Activated CD4-positive, alpha-beta memory T cell treated with anti-CD3 and anti-CD28 coated beads for 36 hours (primary cell): Measurements from ENCODE around the gene RAPGEFL1. TPM values are rescaled to one million over a fixed set of nuclear protein-coding genes. Genes with fewer than 3 reads are reported as not detected.
"Not testable (repeated sequence)": the region's sequence is repeated elsewhere in the genome, so short reads cannot be mapped to it uniquely, and the experiment has no call there.

ENCODE experiments used
- CTCF ChIA-PET: fragments of 350-600 bp; sonication (Branson Sonifier 250); formaldehyde crosslinking; loops from one replicate; lab custom pipeline; 2021; ENCODE audit warnings: antibody characterized with exemption, inconsistent platforms; lab: Charles Lee
- POLR2A ChIA-PET: fragments of 350-600 bp; sonication (Branson Sonifier 250); formaldehyde crosslinking; loops from one replicate; lab custom pipeline; 2021; ENCODE audit warnings: antibody characterized with exemption; lab: Charles Lee
- DNase-seq: peaks from one replicate; pipeline ENCODE4 v3.0.0-alpha.2; 2020
- H3K27ac Mint-ChIP-seq: one replicate; pipeline ENCODE4 v1.8.0; 2021; ENCODE audit warnings: mixed read lengths
- H3K27me3 Mint-ChIP-seq: one replicate; pipeline ENCODE4 v1.8.0; 2021; ENCODE audit warnings: mixed read lengths
- H3K36me3 Mint-ChIP-seq: one replicate; pipeline ENCODE4 v1.8.0; 2021; ENCODE audit warnings: mixed read lengths
- H3K4me1 Mint-ChIP-seq: one replicate; pipeline ENCODE4 v1.8.0; 2021; ENCODE audit warnings: low read depth, mixed read lengths
- H3K4me3 Mint-ChIP-seq: one replicate; pipeline ENCODE4 v1.8.0; 2021; ENCODE audit warnings: mild to moderate bottlenecking, mixed read lengths
- H3K9me3 Mint-ChIP-seq: one replicate; pipeline ENCODE4 v1.8.0; 2021; ENCODE audit warnings: mixed read lengths
- intact Hi-C: fragments of 100-400 bp; cut with micrococcal nuclease; formaldehyde crosslinking; loops from one replicate; pipeline ENCODE4 v1.15.1; 2023
- total RNA-seq, 2 experiments: library from RNA; stranded (reverse); gene quantifications; one replicate each; pipeline ENCODE4 v1.2.3, GENCODE V29; 2021

Gene RAPGEFL1
- total RNA-seq, 2 experiments from 2014 or later = 4.9 to 6.1 TPM

- H3K4me1 Mint-ChIP-seq, intact Hi-C loops, POLR2A ChIA-PET, H3K9me3 Mint-ChIP-seq, H3K4me3 Mint-ChIP-seq, CTCF ChIA-PET, DNase-seq, H3K27me3 Mint-ChIP-seq, H3K27ac Mint-ChIP-seq, H3K36me3 Mint-ChIP-seq: not testable (repeated sequence)
Measured at GRCh38 chr17:40213914-40214313, 36.6 kb downstream of the RAPGEFL1 start.

- Mint-ChIP-seq H3K27me3 (no peaks in the 10 kb centered on the region), H3K4me3 (peak overlapping the region; percentile 86), H3K27ac (peak overlapping the region; percentile 92), H3K9me3 (no peaks in the 10 kb centered on the region), H3K4me1 (peaks cover 23% of the 10 kb centered on the region), H3K36me3 (no peaks in the 10 kb centered on the region)
- POLR2A ChIA-PET = interaction anchor here (0.8 to 2.5 kb wide), 14 partner anchors 12 to 343 kb away, joined by 3 to 13 read pairs (median 5); partner anchors contain the start of genes CDC6 and MED24
- DNase-seq = no peak
- intact Hi-C loops = loop anchor here (2.0 kb wide), 1 partner anchor 77 kb away; the partner anchor contains the start of gene CASC3
- CTCF ChIA-PET = interaction anchor here (0.6 to 4.0 kb wide), 16 partner anchors 8 to 659 kb away, joined by 3 to 35 read pairs (median 4); no protein-coding TSS in a partner anchor
Measured at GRCh38 chr17:40218006-40218739, 40.9 kb downstream of the RAPGEFL1 start.

GRCh38 chr17:40218740-40219593 is 41.7 kb downstream of the RAPGEFL1 start, which contains the start of gene WIPF2:
Gene WIPF2, plus strand, starts transcription at chr17:40219304. Its CDS starts 37,156 bp downstream, at chr17:40256460.
- ChIA-PET CTCF (interaction anchor here (0.8 to 4.0 kb wide), 15 partner anchors 9 to 341 kb away, joined by 3 to 35 read pairs (median 5); no protein-coding TSS in a partner anchor), POLR2A (interaction anchor here (0.6 to 2.5 kb wide), 17 partner anchors 11 to 519 kb away, joined by 3 to 13 read pairs (median 4); partner anchors contain the start of genes CDC6, ERBB2 and MED24)
- intact Hi-C loops = loop anchor here (1.0 to 2.0 kb wide), 2 partner anchors 68 to 78 kb away; partner anchors contain the start of genes CASC3 and CDC6
- Mint-ChIP-seq H3K27ac (peak within 1 kb of the TSS; percentile 92), H3K36me3 (peaks cover 2% of the 10 kb centered on the region), H3K27me3 (no peaks in the 10 kb centered on the region), H3K9me3 (no peaks in the 10 kb centered on the region), H3K4me3 (peak within 1 kb of the TSS; percentile 86), H3K4me1 (peaks cover 27% of the 10 kb centered on the region)
- peak; percentile 99 for DNase-seq

- POLR2A ChIA-PET = interaction anchor here (0.6 to 2.5 kb wide), 12 partner anchors 10 to 520 kb away, joined by 3 to 13 read pairs (median 4); partner anchors contain the start of genes CDC6, ERBB2 and MED24
- H3K36me3 Mint-ChIP-seq = peaks cover 2% of the 10 kb centered on the region
Measured at GRCh38 chr17:40219594-40220338, 42.5 kb downstream of the RAPGEFL1 start.

GRCh38 chr17:40224718-40225550 is 47.7 kb downstream of the RAPGEFL1 start:
- H3K27ac Mint-ChIP-seq = no peak overlapping the region
- H3K36me3 Mint-ChIP-seq = peaks cover 8% of the 10 kb centered on the region
- H3K27me3 Mint-ChIP-seq = no peaks in the 10 kb centered on the region
- no peaks in the 10 kb centered on the region for H3K9me3 Mint-ChIP-seq
- DNase-seq = no peak
- no peak overlapping the region for H3K4me3 Mint-ChIP-seq
- H3K4me1 Mint-ChIP-seq = peaks cover 29% of the 10 kb centered on the region
- ChIA-PET CTCF (no interaction called here), POLR2A (no interaction called here)
- intact Hi-C loops = no loop called here

More at GRCh38 chr17:40219594-40220338, 42.5 kb downstream of the RAPGEFL1 start:
- CTCF ChIA-PET = interaction anchor here (1.3 to 4.0 kb wide), 9 partner anchors 10 to 143 kb away, joined by 3 to 35 read pairs (median 11); no protein-coding TSS in a partner anchor
- intact Hi-C loops = loop anchor here (1.0 to 2.0 kb wide), 2 partner anchors 68 to 79 kb away; partner anchors contain the start of genes CASC3 and CDC6
- no peaks in the 10 kb centered on the region for H3K9me3 Mint-ChIP-seq
- peaks cover 31% of the 10 kb centered on the region for H3K4me1 Mint-ChIP-seq
- peak overlapping the region; percentile 50 for H3K27ac Mint-ChIP-seq
- DNase-seq = peak; percentile 52
- H3K27me3 Mint-ChIP-seq = no peaks in the 10 kb centered on the region
- H3K4me3 Mint-ChIP-seq = peak overlapping the region; percentile 86

- H3K27ac Mint-ChIP-seq, DNase-seq, H3K27me3 Mint-ChIP-seq, H3K36me3 Mint-ChIP-seq, H3K9me3 Mint-ChIP-seq, H3K4me3 Mint-ChIP-seq, intact Hi-C loops: not testable (repeated sequence)
- ChIA-PET CTCF (interaction anchor here (0.9 to 1.5 kb wide), 3 partner anchors 22 to 216 kb away, joined by 3 read pairs; no protein-coding TSS in a partner anchor), POLR2A (interaction anchor here (1.2 kb wide), 1 partner anchor 10 kb away, joined by 5 read pairs; the partner anchor contains the start of gene WIPF2)
- peaks cover 24% of the 10 kb centered on the region for H3K4me1 Mint-ChIP-seq
Measured at GRCh38 chr17:40229146-40229545, 51.9 kb downstream of the RAPGEFL1 start.

- Mint-ChIP-seq H3K4me1 (peaks cover 18% of the 10 kb centered on the region), H3K9me3 (no peaks in the 10 kb centered on the region), H3K27me3 (no peaks in the 10 kb centered on the region), H3K27ac (no peak overlapping the region), H3K36me3 (peaks cover 16% of the 10 kb centered on the region), H3K4me3 (no peak overlapping the region)
- ChIA-PET CTCF (no interaction called here), POLR2A (interaction anchor here (0.6 to 1.2 kb wide), 2 partner anchors 12 to 62 kb away, joined by 4 to 5 read pairs; partner anchors contain the start of gene WIPF2)
- intact Hi-C loops = loop anchor here (5.0 kb wide), 1 partner anchor 52 kb away; no protein-coding TSS in a partner anchor
- DNase-seq = no peak
Measured at GRCh38 chr17:40230670-40231069, 53.4 kb downstream of the RAPGEFL1 start.

- H3K27ac Mint-ChIP-seq, H3K27me3 Mint-ChIP-seq, POLR2A ChIA-PET, H3K4me3 Mint-ChIP-seq, DNase-seq, H3K9me3 Mint-ChIP-seq: not testable (repeated sequence)
- peaks cover 18% of the 10 kb centered on the region for H3K4me1 Mint-ChIP-seq
- intact Hi-C loops = loop anchor here (5.0 kb wide), 1 partner anchor 50 kb away; no protein-coding TSS in a partner anchor
- H3K36me3 Mint-ChIP-seq = peaks cover 16% of the 10 kb centered on the region
- CTCF ChIA-PET = interaction anchor here (1.4 kb wide), 1 partner anchor 71 kb away, joined by 5 read pairs; no protein-coding TSS in a partner anchor
Measured at GRCh38 chr17:40231928-40232327, 54.7 kb downstream of the RAPGEFL1 start.

GRCh38 chr17:40241252-40241834 is 64.1 kb downstream of the RAPGEFL1 start:
- Mint-ChIP-seq H3K4me1 (peaks cover 24% of the 10 kb centered on the region), H3K9me3 (no peaks in the 10 kb centered on the region), H3K27me3 (no peaks in the 10 kb centered on the region), H3K27ac (no peak overlapping the region), H3K4me3 (no peak overlapping the region), H3K36me3 (peaks cover 4% of the 10 kb centered on the region)
- ChIA-PET POLR2A (no interaction called here), CTCF (interaction anchor here (1.4 kb wide), 1 partner anchor 209 kb away, joined by 5 read pairs; no protein-coding TSS in a partner anchor)
- intact Hi-C loops = no loop called here
- DNase-seq = no peak

GRCh38 chr17:40242774-40243173 is 65.5 kb downstream of the RAPGEFL1 start:
- Mint-ChIP-seq H3K27ac (no peak overlapping the region), H3K4me3 (no peak overlapping the region), H3K9me3 (no peaks in the 10 kb centered on the region), H3K36me3 (peaks cover 4% of the 10 kb centered on the region), H3K27me3 (no peaks in the 10 kb centered on the region), H3K4me1 (peaks cover 24% of the 10 kb centered on the region)
- ChIA-PET POLR2A (no interaction called here), CTCF (interaction anchor here (0.6 to 1.1 kb wide), 2 partner anchors 26 to 216 kb away, joined by 3 to 7 read pairs; no protein-coding TSS in a partner anchor)
- intact Hi-C loops = no loop called here
- no peak for DNase-seq
